SK-N-MC (cell line): Measurements from ENCODE around the gene IFNG-AS1.

Experiments
- EZH2 ChIP-seq: fragments of 200-600 bp; sonication (generic); IDR thresholded peaks from one replicate; pipeline ENCODE4 v1.6.1; 2017; ENCODE audit warnings: antibody characterized with exemption
- FOXP2 ChIP-seq: optimal IDR thresholded peaks from 2 replicates; pipeline ENCODE3; 2011; ENCODE audit warnings: mild to moderate bottlenecking, moderate library complexity; ENCODE audit not compliant: insufficient read depth; ENCODE audit errors: extremely low read length, control extremely low read depth
- POLR2AphosphoS5 ChIP-seq: IDR thresholded peaks from 2 replicates; pipeline ENCODE4 v1.6.1; 2012; ENCODE audit warnings: mild to moderate bottlenecking, low read depth, low read length, borderline replicate concordance

DNA sequence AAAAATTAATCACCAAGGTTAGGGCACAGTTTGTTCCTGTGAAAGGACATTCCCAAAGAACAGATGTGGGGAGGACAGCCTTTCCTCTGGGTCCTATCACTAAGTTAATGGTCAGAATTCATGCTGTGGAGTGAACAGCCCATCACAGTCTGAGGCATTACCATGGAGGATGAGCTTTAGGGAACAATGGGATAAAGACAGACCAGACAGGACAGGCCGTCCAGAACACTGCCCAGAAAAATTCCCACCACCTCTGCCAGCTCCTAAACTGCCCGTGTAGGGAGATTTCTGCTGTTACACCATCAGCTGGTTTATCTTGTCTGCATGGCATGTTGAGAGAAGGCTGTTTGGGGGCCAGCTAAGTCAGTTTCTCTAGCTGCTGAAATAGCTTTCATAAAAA is 49.6 kb upstream of the IFNG-AS1 start:
- TF ChIP-seq POLR2AphosphoS5: no peak
- no peak for TF ChIP-seq EZH2
- TF ChIP-seq FOXP2: no peak
